GM21526 (cell line): ENCODE measurements around the gene TMEM82.

Experiments
- ATAC-seq: cut with Tn5 transposase; IDR thresholded peaks from one replicate; pipeline ENCODE4 v1.9.1; 2021; ENCODE audit warnings: moderate library complexity; ENCODE audit not compliant: unreplicated experiment, low FRiP score

The TMEM82 gene

DNA sequence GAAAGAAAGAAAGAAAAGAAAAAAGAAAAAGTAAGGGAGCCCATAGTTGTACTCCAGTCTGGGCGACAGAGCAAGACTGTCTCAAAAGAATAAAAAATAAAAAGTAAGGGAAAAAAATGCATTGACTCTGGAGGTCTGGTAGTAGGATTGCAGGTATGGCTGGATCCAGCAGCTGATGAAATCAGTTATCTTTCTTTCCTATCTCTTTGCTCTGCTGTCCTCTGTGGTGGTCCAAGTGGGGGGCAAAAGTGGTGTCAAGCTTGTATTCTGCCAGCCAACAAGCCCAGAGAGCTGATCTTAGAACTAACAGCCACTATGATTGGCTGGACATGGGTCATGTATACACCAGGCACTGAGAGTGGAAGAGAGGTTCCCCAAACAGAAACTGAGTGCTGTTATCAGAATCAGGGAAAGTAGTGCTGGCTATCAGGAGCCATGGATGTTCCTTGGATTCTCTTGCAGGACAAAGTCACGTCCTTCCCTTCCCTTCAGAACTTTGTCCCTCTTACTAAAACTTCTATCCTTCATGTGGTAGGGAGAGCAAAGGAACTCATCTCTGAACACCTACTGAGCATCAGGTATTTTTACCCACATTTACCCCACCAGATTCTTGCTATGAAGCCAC is 12.8 kb downstream of the TMEM82 start:
- no peak for ATAC-seq

DNA sequence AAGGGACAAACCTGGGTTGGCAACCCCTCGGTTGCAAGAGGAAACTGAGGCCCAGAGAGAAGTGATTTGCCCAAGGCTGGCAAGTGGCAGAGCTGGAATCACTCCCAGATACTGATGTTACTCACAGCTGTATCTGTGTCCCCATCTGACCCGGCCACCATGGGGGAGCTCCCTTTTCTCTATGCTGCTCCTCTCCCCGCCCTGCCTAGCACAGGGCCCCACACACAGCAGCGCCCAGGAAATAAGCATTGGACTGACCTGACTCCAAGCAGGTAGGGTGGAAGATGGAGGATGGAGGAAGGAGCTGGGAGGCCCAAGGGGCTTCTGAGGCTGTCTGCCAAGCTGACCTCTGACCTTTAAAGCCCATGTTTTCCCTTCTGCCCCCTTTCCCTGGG is 13.3 kb downstream of the TMEM82 start:
- no peak for ATAC-seq

DNA sequence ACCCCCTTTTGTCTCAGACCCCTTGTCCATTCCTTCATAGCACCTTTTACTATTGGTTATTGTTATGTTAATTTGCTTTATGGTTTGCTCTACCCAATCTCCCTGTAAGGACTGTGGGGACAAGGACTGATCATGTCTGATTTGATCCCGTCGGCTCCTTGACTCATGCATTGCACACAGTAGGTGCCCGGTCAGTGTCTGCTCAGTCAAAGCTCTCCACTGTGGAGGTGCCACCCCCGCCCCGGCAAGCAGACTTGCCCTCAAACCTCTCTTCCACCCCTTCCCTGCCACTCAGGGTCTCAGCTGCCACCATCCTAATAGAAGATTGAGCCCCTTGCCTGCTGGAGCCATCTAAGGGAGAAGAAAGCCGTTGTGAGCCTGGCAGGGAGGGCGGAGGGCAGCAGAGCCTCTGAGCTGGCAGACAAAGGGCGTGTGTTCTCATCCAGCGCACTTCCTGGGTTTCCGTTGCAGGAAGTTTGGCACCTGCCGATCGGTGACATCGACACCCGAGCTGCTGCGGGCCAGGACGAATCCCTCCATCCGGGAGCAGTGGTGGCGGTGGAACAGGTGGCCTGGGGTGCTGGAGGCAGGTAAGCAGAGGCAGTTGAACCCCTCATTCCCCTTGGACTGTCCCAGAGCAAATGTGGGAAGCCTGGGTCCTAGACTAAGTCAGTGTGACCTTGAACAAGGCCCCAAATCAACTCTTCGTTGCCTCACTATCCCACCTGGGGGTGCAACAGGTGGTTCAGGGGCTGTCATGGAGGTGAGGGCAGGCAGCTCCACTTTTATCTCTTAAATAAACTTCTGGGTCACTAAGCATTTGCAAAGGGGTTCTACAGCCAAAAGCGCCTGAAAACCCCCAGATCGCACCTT is 14.1 kb downstream of the TMEM82 start:
- ATAC-seq, result no peak

DNA sequence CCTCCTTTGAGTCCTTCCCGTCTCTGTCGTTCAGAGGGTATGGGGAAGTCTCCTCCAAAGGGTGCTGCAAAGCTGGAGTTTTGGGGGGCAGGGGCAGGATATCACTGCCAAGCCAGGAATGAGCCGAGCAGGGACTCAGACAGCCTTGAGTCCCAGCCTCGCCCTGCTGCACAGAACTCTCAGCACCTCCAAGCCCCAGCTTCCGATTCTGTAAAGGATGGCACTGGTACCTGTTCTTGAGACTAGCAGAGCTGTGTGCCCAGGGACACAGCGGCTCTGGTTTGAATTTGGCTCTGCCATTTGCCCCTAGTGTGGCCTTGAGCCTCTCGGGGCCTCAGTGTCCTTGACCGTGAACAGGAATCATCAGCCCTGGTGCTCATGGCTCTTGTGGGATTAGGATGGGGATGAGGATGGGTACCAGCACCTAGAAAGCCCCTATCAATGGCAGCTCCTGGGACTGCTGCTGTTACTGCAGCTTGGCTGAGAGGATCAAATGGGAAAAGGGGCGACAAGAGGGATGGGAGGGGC is 14.8 kb downstream of the TMEM82 start:
- ATAC-seq, result no peak

DNA sequence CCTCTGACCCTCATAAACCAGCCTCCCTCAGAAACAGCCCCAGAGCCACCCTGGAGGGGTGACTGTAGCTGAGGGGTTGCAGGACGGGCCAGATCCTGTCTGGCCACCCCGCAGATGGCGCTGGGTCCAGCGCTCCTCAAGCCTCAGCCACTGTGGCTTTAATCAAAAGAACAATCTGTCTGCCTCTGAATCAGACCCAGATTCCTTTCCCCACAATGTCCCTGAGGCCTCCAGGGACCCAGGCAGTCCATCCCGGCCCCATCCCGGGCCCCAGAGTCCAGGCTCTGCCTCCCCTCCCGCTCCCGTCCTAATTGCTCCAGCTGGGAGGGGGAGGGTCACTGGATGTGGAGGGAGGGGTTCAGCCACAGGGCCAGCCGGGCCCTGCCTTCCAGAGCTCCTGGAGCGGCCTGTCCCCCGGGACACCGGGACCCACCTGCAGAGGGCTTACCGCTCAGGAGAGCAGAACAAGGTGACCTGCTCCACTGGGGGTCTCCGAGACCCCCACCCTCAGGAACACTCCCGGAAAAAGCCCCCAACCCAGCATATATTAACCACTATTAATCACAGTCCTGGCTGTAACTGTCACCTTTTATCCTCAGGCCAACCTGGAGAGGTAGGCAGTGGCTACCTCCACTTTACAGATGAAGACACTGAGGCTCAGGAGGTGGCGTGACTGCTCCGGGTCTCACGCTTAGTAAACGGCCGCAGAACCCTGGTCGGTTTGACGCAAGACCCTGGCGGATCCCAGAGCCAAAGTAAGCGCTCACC is 15.5 kb downstream of the TMEM82 start:
- ATAC-seq, result no peak

DNA sequence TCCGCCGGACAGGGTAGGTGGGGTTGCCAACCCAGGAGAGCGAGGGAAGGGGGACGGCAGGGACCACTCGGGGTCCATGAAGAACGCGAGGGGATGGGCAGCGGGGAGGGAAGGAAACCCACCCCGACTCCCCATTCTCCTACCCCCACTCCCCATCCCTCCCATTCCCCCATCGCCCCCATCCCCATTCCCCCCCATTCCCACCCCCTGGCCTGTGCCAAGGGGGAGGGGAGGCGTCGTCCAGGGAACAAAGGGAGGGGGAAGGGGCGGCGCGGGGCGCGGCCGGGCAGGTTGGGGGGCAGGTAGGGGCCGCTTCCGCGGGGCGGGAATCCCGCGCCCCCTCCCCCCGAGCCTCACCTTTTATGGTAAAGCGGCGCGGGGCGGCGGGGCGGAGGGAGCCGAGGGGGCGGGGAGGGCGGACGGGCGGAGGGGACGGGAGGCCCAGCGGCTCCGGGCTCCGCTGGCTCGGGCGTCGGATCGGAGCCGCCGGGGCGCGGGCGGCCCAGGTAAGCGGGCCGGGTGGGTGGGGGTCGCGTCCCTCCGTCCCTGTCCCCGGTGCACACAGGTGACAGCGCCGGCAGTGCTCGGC is 16.1 kb downstream of the TMEM82 start, which contains the start of gene FBLIM1:
FBLIM1 (plus strand) TSS at position 453 of the 589 bp plus-strand sequence. CDS start 6,189 bp downstream, outside the sequence.
- ATAC-seq, result no peak

DNA sequence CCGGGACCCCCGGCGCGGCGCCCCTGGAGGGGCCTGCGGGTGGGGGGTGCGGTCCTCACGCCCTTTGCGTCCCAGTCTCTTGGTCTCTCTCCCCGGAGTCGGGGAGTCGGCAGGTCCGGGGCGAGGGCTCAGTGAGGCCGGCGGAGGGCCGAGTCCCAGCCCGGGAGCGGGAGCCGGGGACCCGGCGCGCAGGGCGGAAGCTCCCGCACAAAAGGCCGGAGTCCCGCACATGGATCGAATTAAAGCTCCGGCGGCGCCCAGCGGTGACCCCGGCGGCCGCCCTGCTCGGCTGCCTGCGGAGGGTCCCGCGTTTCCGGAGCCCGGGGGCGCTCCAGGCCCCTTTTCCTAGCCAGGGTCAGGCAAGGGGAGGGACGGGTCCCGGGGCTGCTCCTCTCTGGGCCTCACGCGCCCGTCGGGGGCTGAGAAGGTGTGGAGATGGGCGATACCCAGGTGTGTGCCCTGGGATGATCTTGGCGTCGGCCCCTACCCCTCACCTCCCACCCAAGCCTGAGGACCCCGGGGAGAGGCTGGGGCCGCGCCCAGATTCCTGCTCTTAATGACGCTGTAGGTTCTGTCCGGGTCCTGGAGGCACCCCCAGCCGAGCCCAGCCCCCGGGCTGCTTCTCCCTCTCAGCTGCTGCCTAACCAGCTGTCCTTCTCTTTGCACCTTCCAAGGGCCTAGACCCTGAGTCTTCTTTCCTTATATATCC is 16.8 kb downstream of the TMEM82 start:
- ATAC-seq, result no peak

DNA sequence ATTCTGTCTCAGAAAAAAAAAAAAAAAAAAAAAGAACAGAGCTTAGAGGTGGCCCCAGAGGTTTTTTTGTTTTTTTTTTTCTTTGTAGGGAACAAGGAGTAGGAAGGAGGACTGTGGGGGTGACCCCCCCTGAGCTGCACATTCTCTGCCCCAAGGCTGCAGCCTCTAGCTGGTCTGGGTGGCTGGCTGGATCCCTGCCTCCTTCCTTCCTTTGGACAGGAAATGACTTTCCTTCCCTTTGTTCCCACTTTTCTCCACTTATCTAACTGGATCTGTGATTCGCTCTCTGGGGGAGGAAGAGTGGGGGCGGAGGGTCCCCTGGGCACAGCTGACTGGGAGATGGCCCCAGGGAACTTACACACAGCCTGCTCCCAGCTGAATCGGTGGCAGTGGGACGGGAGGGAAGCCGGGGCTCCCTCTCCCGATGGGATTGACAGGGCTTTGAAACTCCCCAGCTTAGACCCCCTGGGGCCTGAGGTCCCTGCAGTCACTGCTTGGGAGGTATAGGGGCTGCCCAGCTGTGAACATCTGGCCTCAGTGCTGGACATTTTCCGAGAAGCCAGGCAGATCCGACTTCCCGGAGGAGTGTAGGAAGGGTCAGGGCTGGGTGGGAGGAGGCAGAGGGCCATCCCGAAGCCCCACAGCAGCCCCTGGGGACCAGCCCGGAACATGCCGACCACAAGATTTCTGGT is 18.4 kb downstream of the TMEM82 start:
- no peak for ATAC-seq

DNA sequence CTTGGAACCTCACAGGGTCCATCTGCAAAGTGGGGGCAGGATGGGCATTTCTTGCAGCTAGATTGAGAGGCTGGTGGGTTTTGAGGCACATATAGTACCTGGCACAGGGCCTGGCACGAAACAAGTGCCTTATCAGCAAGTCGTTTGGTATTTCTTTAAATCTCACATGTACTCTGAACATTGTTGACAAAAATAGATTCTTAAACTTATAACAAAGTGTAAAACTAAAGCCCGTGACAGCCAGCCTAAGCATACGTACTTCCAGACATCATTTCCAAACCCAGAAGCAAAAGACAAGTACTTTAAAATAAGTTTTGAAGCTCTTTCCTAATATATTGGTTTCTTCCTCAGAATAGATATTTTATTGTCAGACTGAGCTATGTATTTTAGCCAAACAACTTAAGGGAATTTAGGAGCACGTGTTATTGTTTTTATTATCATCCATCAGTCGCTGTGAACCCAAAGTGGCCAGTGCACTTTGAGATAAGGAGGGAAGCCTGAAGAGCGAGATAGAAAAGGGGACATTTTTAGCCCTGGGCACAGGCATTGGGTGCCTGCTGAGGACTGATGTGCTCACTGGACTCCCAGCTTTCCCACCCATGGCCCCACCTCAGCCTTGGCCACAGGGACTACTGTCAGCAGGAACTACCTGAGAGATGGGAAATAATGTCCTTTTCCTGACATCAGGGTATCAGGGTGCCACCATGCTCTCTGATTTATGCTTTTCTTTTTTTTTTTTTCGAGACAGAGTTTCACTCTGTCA is 19.2 kb downstream of the TMEM82 start:
- no peak for ATAC-seq

DNA sequence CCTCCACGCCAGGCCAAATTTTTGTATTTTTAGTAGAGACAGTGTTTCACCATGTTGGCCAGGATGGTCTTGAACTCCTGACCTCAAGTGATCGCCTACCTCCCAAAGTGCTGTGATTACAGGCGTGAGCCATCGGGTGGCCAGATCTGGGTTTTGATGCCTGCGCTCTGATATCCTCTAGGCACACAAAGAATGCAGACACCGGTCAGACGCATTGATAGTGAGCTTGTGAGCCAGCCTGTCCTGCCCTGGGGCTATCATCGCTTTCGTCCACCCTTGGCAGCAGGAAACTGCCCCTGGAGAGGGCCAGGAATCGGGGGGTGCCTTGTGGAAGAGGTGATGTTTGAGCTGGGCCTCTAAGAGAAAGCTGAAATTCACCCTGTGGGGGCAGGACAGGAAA is 20.2 kb downstream of the TMEM82 start:
- no peak for ATAC-seq

DNA sequence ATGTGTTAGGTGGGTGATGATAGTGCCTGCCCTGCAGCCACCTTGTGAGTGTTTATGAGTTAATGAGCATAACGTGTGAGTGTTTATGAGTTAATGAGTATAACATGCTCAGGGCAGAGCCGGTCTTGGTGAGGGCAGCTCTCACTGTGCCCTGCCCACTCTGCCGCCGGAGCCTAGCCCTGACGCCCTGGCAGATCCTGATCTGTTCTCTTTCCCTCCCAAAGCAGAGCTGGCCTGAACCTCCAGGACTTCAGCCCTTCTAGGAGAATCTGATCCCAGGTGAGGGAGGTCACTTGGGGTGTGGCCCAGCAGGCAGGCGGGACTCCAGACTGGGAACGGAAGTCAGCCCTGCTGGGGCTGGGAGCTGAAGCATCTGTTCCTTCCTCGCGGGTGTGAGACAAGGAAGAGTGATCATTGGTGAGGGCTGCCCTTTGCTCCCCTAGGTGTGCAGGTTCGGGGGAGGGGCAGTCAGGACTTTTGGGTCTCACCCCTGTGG is 22.0 kb downstream of the TMEM82 start:
- ATAC-seq, result no peak

DNA sequence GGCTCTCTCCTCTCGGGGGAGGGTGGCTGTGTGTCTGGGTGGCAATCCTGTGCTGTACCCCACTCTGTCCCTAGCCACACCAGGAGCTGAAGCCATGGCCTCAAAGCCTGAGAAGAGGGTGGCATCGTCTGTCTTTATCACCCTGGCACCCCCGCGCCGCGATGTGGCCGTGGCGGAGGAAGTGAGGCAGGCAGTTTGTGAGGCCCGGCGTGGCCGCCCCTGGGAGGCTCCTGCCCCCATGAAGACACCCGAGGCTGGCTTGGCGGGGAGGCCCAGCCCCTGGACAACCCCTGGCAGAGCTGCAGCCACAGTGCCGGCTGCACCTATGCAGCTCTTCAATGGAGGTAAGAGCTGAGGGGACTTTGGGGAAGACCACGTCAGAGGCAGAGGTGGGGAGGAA is 22.6 kb downstream of the TMEM82 start:
- ATAC-seq, result no peak

DNA sequence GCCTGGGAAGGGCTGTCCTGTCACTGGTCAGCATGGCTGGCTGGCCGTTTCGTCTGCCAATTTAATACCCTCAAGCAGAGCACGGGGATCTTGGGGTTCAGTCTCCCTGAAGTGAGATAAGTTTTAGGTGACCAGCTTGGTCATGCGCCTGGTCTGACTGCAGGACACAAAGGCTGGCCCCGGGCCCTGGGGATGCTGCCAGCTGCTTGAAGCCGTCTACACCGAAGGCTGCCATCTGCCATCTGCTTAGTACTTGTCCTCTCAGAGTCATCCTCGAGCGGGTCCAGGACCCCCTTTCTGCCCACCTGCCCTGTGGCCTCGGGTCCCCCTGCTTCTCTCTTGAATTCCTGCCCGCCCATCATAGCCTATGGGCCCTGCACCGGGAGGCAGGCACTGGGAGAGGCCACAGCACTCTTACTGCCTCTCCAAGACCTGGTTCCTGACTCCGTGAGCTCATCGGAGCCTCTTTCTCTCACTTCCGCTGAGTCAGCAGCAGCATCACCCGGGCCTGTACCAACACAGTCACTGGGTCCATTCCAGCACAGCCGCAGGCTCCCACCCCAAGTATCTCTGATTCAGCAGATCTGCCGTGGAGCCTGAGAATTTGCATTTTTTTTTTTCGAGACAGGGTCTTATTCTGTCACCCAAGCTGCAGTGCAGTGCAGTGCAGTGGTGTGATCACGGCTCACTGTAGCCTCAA is 23.3 kb downstream of the TMEM82 start:
- ATAC-seq, result no peak

DNA sequence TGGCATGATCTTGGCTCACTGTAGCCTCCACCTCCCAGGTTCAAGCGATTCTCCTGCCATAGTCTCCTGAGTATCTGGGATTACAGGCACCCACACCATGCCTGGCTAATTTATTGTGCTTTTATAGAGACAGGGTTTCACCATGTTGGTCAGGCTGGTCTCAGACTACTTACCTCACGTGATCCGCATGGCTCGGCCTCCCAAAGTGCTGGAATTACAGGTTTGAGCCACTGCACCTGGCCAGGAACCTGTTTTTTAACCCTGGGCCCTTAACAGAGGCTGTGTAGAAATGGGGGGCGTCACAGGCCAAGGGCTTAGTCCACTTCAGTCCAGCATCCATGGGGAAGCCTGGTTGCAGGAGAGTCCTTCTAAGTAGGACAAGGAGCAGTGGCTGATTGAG is 25.6 kb downstream of the TMEM82 start:
- ATAC-seq, result no peak

DNA sequence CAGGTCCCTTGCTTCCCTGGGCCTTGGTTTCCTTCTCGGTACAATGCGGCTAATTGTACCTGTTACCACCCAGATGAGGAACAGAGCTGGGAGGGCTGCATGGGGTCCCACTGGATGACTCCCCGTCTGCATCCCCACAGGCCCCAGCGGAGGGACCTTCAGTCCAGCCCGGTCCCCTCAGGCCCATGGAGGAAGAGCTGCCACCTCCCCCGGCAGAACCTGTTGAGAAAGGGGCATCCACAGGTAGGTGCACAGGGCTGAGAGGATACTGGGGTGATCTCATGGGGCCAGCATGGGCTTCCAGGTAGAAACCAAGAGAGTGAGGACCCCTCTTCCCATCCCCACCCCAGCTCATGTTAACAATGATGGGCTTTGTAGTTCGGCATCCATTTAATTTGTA is 26.1 kb downstream of the TMEM82 start:
- no peak for ATAC-seq

DNA sequence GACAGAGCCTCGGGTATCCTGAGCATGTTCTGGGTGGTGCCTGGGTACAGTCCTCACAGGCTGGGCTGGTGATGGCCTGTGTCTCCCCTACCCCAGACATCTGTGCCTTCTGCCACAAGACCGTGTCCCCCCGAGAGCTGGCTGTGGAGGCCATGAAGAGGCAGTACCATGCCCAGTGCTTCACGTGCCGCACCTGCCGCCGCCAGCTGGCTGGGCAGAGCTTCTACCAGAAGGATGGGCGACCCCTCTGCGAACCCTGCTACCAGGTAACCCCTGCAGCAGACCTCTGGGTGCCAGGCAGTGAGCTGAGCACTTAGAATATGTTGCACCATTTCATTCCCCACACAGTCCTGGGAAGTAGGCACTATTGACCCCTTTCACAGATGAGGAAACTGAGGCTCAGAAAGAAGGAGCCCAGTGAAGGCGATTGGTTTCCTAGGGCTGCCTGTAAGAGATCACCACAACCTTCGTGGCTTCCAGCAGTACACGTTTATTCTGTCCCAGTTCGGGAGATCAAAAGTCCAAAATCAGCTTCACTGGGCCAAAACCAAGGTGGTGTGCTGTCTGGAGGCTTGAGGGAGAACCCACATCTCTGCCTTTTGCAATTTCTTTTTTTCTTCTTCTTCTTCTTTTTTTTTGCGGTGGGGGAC is 28.1 kb downstream of the TMEM82 start:
- ATAC-seq, result no peak

DNA sequence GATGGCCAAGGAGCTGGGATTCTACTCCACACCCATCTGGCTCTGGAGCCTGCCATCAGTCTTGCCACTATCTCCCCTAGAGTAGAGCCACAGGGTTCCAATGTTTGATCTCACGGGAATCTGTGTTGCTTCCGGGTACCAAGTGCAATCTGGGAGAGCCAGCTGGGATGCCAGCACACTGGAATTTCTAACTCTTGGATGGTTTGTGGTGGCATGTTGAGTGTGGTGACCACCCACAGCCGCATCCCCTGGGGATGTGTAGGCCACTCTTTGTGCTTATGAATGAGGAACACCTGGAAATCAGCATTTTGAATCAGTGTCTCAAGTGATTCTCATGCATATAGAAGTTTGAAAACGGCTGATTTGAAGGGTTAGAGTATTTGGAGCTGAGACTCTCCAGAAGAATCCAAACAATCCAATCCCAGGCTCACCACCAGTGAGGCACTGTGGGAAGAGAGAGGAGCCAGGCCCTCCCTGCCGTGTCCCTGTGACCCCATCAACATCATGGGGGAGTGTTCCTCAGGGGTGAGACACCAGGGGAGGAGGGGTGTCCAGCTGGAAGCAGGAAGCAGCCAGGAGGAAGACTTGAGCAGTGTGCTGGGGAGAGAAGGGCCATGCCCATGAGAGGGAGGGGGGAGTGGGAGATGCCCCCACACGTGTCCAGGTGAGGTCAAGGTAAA is 29.7 kb downstream of the TMEM82 start:
- ATAC-seq, result no peak
